ENCODE measurements around the gene PRDM13. TPM values are rescaled to one million over a fixed set of nuclear protein-coding genes. Genes with fewer than 3 reads are reported as not detected.

The PRDM13 gene
- total RNA-seq, 1 donor from 2014 or later, result not detected

DNA sequence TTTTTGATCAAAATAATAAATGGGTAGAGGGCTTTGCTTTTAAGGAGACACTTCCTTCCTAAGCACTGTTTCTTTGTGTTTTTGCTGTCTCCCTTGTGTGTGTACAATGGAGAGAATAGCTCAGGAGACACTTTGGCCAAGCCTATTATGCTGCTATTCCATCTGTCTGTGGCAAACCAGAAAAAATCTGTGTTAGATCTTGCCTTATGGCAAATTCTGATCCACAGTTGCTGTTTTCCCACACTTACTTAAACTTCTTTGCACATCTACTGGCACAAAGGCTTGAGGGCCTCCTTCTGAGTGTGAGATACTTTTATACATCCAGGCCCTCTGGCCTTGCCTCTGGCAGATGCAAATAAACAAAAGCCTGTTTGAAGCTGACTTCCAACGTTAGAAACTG, 53.6 kb downstream of the PRDM13 start:
- Mint-ChIP-seq H3K27me3 (peaks cover 10% of the 10 kb centered on the region), H3K4me1 (no peaks in the 10 kb centered on the region), H3K9me3 (no peaks in the 10 kb centered on the region), H3K27ac (no peak overlapping the region), H3K4me3 (no peak overlapping the region), H3K36me3 (ENCODE audit: low read depth) (no peaks in the 10 kb centered on the region)
- TF ChIP-seq, protein P1, sequence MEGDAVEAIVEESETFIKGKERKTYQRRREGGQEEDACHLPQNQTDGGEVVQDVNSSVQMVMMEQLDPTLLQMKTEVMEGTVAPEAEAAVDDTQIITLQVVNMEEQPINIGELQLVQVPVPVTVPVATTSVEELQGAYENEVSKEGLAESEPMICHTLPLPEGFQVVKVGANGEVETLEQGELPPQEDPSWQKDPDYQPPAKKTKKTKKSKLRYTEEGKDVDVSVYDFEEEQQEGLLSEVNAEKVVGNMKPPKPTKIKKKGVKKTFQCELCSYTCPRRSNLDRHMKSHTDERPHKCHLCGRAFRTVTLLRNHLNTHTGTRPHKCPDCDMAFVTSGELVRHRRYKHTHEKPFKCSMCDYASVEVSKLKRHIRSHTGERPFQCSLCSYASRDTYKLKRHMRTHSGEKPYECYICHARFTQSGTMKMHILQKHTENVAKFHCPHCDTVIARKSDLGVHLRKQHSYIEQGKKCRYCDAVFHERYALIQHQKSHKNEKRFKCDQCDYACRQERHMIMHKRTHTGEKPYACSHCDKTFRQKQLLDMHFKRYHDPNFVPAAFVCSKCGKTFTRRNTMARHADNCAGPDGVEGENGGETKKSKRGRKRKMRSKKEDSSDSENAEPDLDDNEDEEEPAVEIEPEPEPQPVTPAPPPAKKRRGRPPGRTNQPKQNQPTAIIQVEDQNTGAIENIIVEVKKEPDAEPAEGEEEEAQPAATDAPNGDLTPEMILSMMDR (IDR thresholded peaks at IDR 0.05), result no peak
- POLR2A ChIA-PET, result no interaction called here
- no peak for ATAC-seq (ENCODE audit: low read depth)
- intact Hi-C loops (cut with micrococcal nuclease), result no loop called here
- CTCF ChIA-PET, result no interaction called here
- DNase-seq, result no peak

DNA sequence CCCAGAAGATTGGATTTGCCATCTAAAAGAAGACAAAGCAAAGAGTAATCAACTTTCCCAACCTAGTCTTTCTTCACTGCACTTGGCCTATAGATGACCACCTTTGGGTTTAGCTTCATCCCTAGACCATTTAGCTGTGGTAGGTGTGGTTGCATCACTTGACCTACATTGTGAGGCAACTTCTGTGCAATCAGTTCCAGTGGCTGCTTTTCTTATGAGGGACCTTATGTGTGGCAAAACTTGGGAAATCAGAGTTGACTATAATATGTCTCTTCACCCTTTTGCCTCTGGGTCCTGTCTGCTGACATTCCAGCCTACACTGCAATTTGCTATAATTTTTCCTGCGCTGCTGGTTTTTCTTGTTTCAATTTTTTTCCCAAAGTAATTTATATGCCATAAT, 55.2 kb downstream of the PRDM13 start:
- Mint-ChIP-seq H3K27ac (no peak overlapping the region), H3K27me3 (peaks cover 3% of the 10 kb centered on the region), H3K4me3 (no peak overlapping the region), H3K4me1 (no peaks in the 10 kb centered on the region), H3K9me3 (no peaks in the 10 kb centered on the region), H3K36me3 (ENCODE audit: low read depth) (no peaks in the 10 kb centered on the region)
- intact Hi-C loops (cut with micrococcal nuclease), result no loop called here
- no peak for DNase-seq
- ChIA-PET CTCF (no interaction called here), POLR2A (no interaction called here)
- no peak for ATAC-seq (ENCODE audit: low read depth)
- TF ChIP-seq, protein P1 (IDR thresholded peaks at IDR 0.05), result no peak

DNA sequence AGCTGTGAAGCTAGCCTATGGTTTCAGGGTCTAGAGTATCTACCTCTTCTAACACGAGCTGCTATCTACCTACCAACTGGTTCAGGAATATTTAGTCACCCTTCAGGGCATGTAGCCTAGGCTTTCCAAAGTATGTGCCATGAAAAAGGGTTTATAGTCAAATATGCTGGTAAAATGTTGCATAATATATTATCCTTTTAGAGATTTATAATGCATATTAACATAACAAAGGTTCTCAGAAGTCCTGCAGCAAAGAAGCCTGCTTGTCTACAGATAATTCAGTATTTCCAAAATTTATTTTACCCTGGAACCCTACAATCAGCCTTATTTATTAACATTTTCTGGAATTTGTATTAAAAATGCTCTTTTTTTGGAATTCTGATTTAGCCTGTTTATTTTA, 56.0 kb downstream of the PRDM13 start:
- TF ChIP-seq, protein P1 (IDR thresholded peaks at IDR 0.05), result no peak
- Mint-ChIP-seq H3K36me3 (ENCODE audit: low read depth) (no peaks in the 10 kb centered on the region), H3K27ac (no peak overlapping the region), H3K4me1 (no peaks in the 10 kb centered on the region), H3K4me3 (no peak overlapping the region), H3K27me3 (peaks cover 3% of the 10 kb centered on the region), H3K9me3 (no peaks in the 10 kb centered on the region)
- intact Hi-C loops (cut with micrococcal nuclease), result no loop called here
- ChIA-PET CTCF (no interaction called here), POLR2A (no interaction called here)
- DNase-seq (no peak), ATAC-seq (ENCODE audit: low read depth) (no peak)

Other genes with a start within 250 kb of the PRDM13 start
- gene COQ3, start 212.6 kb upstream of the PRDM13 start, total RNA-seq, result 4.8 and 5.6 TPM in 2 replicates
- 193 and 214 TPM in 2 replicates for gene PNISR, start 181.5 kb upstream of the PRDM13 start, total RNA-seq
- gene USP45, start 91.4 kb upstream of the PRDM13 start, total RNA-seq, result 25.2 and 25.3 TPM in 2 replicates
- gene CCNC, start 38.2 kb upstream of the PRDM13 start, total RNA-seq, result 50.4 and 51.6 TPM in 2 replicates